ENCODE data around the gene KRTAP1-1. TPM values are rescaled to one million over a fixed set of nuclear protein-coding genes. Genes with fewer than 3 reads are reported as not detected.

KRTAP1-1 gene
- not detected in 2 replicates for total RNA-seq

GRCh38 chr17:41040783-41041571 is at the start of gene KRTAP1-1:
Gene KRTAP1-1, minus strand, starts transcription at chr17:41041450. Its CDS starts 53 bp downstream, at chr17:41041397.

GRCh38 chr17:41084100-41084856 is 43.0 kb upstream of the KRTAP1-1 start, which contains the start of gene KRTAP4-7:
Gene KRTAP4-7, plus strand, starts transcription at chr17:41084150. Its CDS starts 57 bp downstream, at chr17:41084207.

GRCh38 chr17:41065829-41066624 is 24.8 kb upstream of the KRTAP1-1 start, which contains the start of gene KRTAP2-4:
Gene KRTAP2-4, minus strand, starts transcription at chr17:41065879. Its CDS starts 34 bp downstream, at chr17:41065845.

GRCh38 chr17:41060052-41060604 is 18.9 kb upstream of the KRTAP1-1 start, which contains the start of gene KRTAP2-3:
Gene KRTAP2-3, minus strand, starts transcription at chr17:41060114. Its CDS starts 64 bp downstream, at chr17:41060050.

GRCh38 chr17:41055130-41055529 is 13.9 kb upstream of the KRTAP1-1 start, which contains the start of gene KRTAP2-2:
Gene KRTAP2-2, minus strand, starts transcription at chr17:41055230. Its CDS starts 19 bp downstream, at chr17:41055211.

GRCh38 chr17:41046735-41047465 is 5.7 kb upstream of the KRTAP1-1 start, which contains the start of gene KRTAP2-1:
Gene KRTAP2-1, minus strand, starts transcription at chr17:41047316. Its CDS starts 49 bp downstream, at chr17:41047267.

GRCh38 chr17:41034346-41034935 is 6.8 kb downstream of the KRTAP1-1 start, which contains the start of gene KRTAP1-3:
Gene KRTAP1-3, minus strand, starts transcription at chr17:41034874. Its CDS starts 53 bp downstream, at chr17:41034821.

GRCh38 chr17:41029633-41030245 is 11.5 kb downstream of the KRTAP1-1 start, which contains the start of gene KRTAP1-4:
Gene KRTAP1-4, minus strand, starts transcription at chr17:41030195. Its CDS starts 117 bp downstream, at chr17:41030078.

GRCh38 chr17:41026715-41027471 is 14.4 kb downstream of the KRTAP1-1 start, which contains the start of gene KRTAP1-5:
Gene KRTAP1-5, minus strand, starts transcription at chr17:41027208. Its CDS starts 53 bp downstream, at chr17:41027155.

GRCh38 chr17:41008811-41009210 is 32.4 kb downstream of the KRTAP1-1 start, which contains the start of gene KRTAP3-1:
Gene KRTAP3-1, minus strand, starts transcription at chr17:41009128. Its CDS starts 54 bp downstream, at chr17:41009074.

GRCh38 chr17:40999563-40999962 is 41.7 kb downstream of the KRTAP1-1 start, which contains the start of gene KRTAP3-2:
Gene KRTAP3-2, minus strand, starts transcription at chr17:40999906. Its CDS starts 53 bp downstream, at chr17:40999853.

GRCh38 chr17:40993839-40994238 is 47.4 kb downstream of the KRTAP1-1 start, which contains the start of gene KRTAP3-3:
Gene KRTAP3-3, minus strand, starts transcription at chr17:40994164. Its CDS starts 67 bp downstream, at chr17:40994097.

Other genes starting within 250 kb of the KRTAP1-1 start
- gene KRT28, start 241.5 kb downstream of the KRTAP1-1 start, total RNA-seq = not detected in 2 replicates
- 5.9 and 8.5 TPM in 2 replicates for gene KRT10, start 218.8 kb downstream of the KRTAP1-1 start, total RNA-seq
- not detected in 2 replicates for gene KRT12, start 174.2 kb downstream of the KRTAP1-1 start, total RNA-seq
- gene KRT20, start 156.2 kb downstream of the KRTAP1-1 start, total RNA-seq = not detected in 2 replicates
- gene KRT23, start 103.8 kb downstream of the KRTAP1-1 start, total RNA-seq = 27.3 and 86.5 TPM in 2 replicates
- gene KRT39, start 74.5 kb downstream of the KRTAP1-1 start, total RNA-seq = 0.28 TPM in 1 of 2 replicates, not detected in the other
- 0.36 TPM in 1 of 2 replicates, not detected in the other for gene KRT40, start 57.1 kb downstream of the KRTAP1-1 start, total RNA-seq
- not detected in 2 replicates for gene KRTAP3-3, start 47.3 kb downstream of the KRTAP1-1 start, total RNA-seq
- not detected in 2 replicates for gene KRTAP3-2, start 41.5 kb downstream of the KRTAP1-1 start, total RNA-seq
- not detected in 2 replicates for gene KRTAP3-1, start 32.3 kb downstream of the KRTAP1-1 start, total RNA-seq
- not detected in 2 replicates for gene KRTAP1-5, start 14.2 kb downstream of the KRTAP1-1 start, total RNA-seq
- not detected in 2 replicates for gene KRTAP1-4, start 11.3 kb downstream of the KRTAP1-1 start, total RNA-seq
- gene KRTAP1-3, start 6.6 kb downstream of the KRTAP1-1 start, total RNA-seq = not detected in 2 replicates
- not detected in 2 replicates for gene KRTAP2-1, start 5.9 kb upstream of the KRTAP1-1 start, total RNA-seq
- gene KRTAP2-2, start 13.8 kb upstream of the KRTAP1-1 start, total RNA-seq = not detected in 2 replicates
- 0.93 TPM in 1 of 2 replicates, not detected in the other for gene KRTAP2-3, start 18.7 kb upstream of the KRTAP1-1 start, total RNA-seq
- gene KRTAP2-4, start 24.4 kb upstream of the KRTAP1-1 start, total RNA-seq = not detected in 2 replicates
- not detected in 2 replicates for gene KRTAP4-7, start 42.7 kb upstream of the KRTAP1-1 start, total RNA-seq
- gene KRTAP4-8, start 56.7 kb upstream of the KRTAP1-1 start, total RNA-seq = not detected in 2 replicates
- gene KRTAP4-16, start 60.8 kb upstream of the KRTAP1-1 start, total RNA-seq = not detected in 2 replicates
- not detected in 2 replicates for gene KRTAP4-9, start 63.9 kb upstream of the KRTAP1-1 start, total RNA-seq
- not detected in 2 replicates for gene KRTAP4-11, start 76.9 kb upstream of the KRTAP1-1 start, total RNA-seq
- gene KRTAP4-12, start 82.7 kb upstream of the KRTAP1-1 start, total RNA-seq = not detected in 2 replicates
- not detected in 2 replicates for gene KRTAP4-6, start 99.1 kb upstream of the KRTAP1-1 start, total RNA-seq
- gene KRTAP4-5, start 108.4 kb upstream of the KRTAP1-1 start, total RNA-seq = not detected in 2 replicates
- not detected in 2 replicates for gene KRTAP4-4, start 119.3 kb upstream of the KRTAP1-1 start, total RNA-seq
- gene KRTAP4-3, start 126.8 kb upstream of the KRTAP1-1 start, total RNA-seq = not detected in 2 replicates
- gene KRTAP4-2, start 136.8 kb upstream of the KRTAP1-1 start, total RNA-seq = not detected in 2 replicates
- not detected in 2 replicates for gene KRTAP4-1, start 143.5 kb upstream of the KRTAP1-1 start, total RNA-seq
- not detected in 2 replicates for gene KRTAP9-1, start 148.4 kb upstream of the KRTAP1-1 start, total RNA-seq
- not detected in 2 replicates for gene KRTAP9-2, start 185.2 kb upstream of the KRTAP1-1 start, total RNA-seq
- gene KRTAP9-3, start 191.0 kb upstream of the KRTAP1-1 start, total RNA-seq = not detected in 2 replicates
- gene KRTAP9-8, start 196.5 kb upstream of the KRTAP1-1 start, total RNA-seq = not detected in 2 replicates
- gene KRTAP9-4, start 208.2 kb upstream of the KRTAP1-1 start, total RNA-seq = not detected in 2 replicates
- not detected in 2 replicates for gene KRTAP9-9, start 213.9 kb upstream of the KRTAP1-1 start, total RNA-seq
- gene KRTAP9-6, start 223.9 kb upstream of the KRTAP1-1 start, total RNA-seq = not detected in 2 replicates
- gene KRTAP9-7, start 234.2 kb upstream of the KRTAP1-1 start, total RNA-seq = not detected in 2 replicates

All from nasal cavity respiratory epithelium epithelial cell of viscerocranial mucosa (primary cell).